IMR-90 (cell line): ENCODE data around the gene MRPL11. TPM values are rescaled to one million over a fixed set of nuclear protein-coding genes. Genes with fewer than 3 reads are reported as not detected.

Experiments
- ATAC-seq: fragments of 200-7000 bp; cut with Tn5 transposase; 2 replicates; pipeline ENCODE4 v1.9.1; 2020; ENCODE audit warnings: low read depth, mild to moderate bottlenecking, moderate library complexity
- BruUV-seq: library from RNA; stranded (reverse); fragments of 400-500 nt; replicated peaks from 2 replicates; lab custom pipeline; 2021; lab: Mats Ljungman, UMichigan
- CTCF ChIA-PET: fragments of 300-600 bp; formaldehyde crosslinking; extraction: SDS; loops from one replicate; lab custom pipeline; 2021; ENCODE audit warnings: antibody characterized with exemption; lab: Yijun Ruan, JAX
- POLR2A ChIA-PET: fragments of 300-600 bp; sonication (Branson Sonifier 250); formaldehyde crosslinking; loops from one replicate; lab custom pipeline; 2022; ENCODE audit warnings: antibody characterized with exemption; ENCODE audit not compliant: unreplicated experiment; lab: Charles Lee
- DNase-seq: peaks from one replicate; pipeline ENCODE4 v3.0.0; 2013
- H2AFZ ChIP-seq: replicated peaks from 2 replicates; pipeline ENCODE3; 2013; ENCODE audit warnings: low read length, mild to moderate bottlenecking; ENCODE audit not compliant: poor library complexity
- H2AK5ac ChIP-seq: 2 replicates; pipeline ENCODE4 v1.6.1; 2013; ENCODE audit warnings: low read depth, low read length, inconsistent platforms
- H2AK9ac ChIP-seq: replicated peaks from 2 replicates; pipeline ENCODE3; 2013; ENCODE audit warnings: mild to moderate bottlenecking, low read depth, low read length, moderate library complexity; ENCODE audit not compliant: poor library complexity
- H2BK120ac ChIP-seq: 2 replicates; pipeline ENCODE4 v1.6.1; 2013; ENCODE audit warnings: low read depth, low read length, inconsistent platforms
- H2BK15ac ChIP-seq: 3 replicates; pipeline ENCODE4 v1.6.1; 2013; ENCODE audit warnings: low read depth, low read length, inconsistent platforms
- H2BK20ac ChIP-seq: 2 replicates; pipeline ENCODE4 v1.6.1; 2013; ENCODE audit warnings: low read depth, mild to moderate bottlenecking, inconsistent platforms, low read length, moderate library complexity
- H2BK5ac ChIP-seq: 2 replicates; pipeline ENCODE4 v1.6.1; 2013; ENCODE audit warnings: mild to moderate bottlenecking, low read depth, low read length, inconsistent platforms; ENCODE audit not compliant: poor library complexity, severe bottlenecking
- H3K14ac ChIP-seq: replicated peaks from 2 replicates; pipeline ENCODE4 v1.6.1; 2013; ENCODE audit warnings: low read depth, low read length, inconsistent platforms
- H3K18ac ChIP-seq: 2 replicates; pipeline ENCODE4 v1.6.1; 2013; ENCODE audit warnings: low read depth, low read length, control low read depth
- H3K23ac ChIP-seq: 2 replicates; pipeline ENCODE4 v1.6.1; 2013; ENCODE audit warnings: low read depth, low read length, inconsistent platforms
- H3K27ac ChIP-seq: 2 replicates; pipeline ENCODE4 v1.5.1; 2013; ENCODE audit warnings: mild to moderate bottlenecking, control low read depth, low read length; ENCODE audit not compliant: insufficient read depth
- H3K27me3 ChIP-seq: 2 replicates; pipeline ENCODE4 v1.6.1; 2013; ENCODE audit warnings: low read length; ENCODE audit not compliant: control insufficient read depth, insufficient read depth
- H3K36me3 ChIP-seq: 2 replicates; pipeline ENCODE4 v1.6.1; 2013; ENCODE audit warnings: low read length, mixed read lengths; ENCODE audit not compliant: control insufficient read depth, insufficient read depth
- H3K4ac ChIP-seq: 2 replicates; pipeline ENCODE4 v1.6.1; 2013; ENCODE audit warnings: low read depth, low read length, inconsistent platforms
- H3K4me1 ChIP-seq: 2 replicates; pipeline ENCODE4 v1.6.1; 2013; ENCODE audit warnings: low read length, mixed read lengths; ENCODE audit not compliant: control insufficient read depth, insufficient read depth
- H3K4me2 ChIP-seq: 2 replicates; pipeline ENCODE4 v1.6.1; 2013; ENCODE audit warnings: low read depth, mild to moderate bottlenecking, control low read depth, low read length, moderate library complexity
- H3K4me3 ChIP-seq: 2 replicates; pipeline ENCODE4 v1.5.1; 2013; ENCODE audit warnings: low read depth, mild to moderate bottlenecking, control low read depth, low read length, moderate library complexity; ENCODE audit not compliant: insufficient read depth
- H3K56ac ChIP-seq: 2 replicates; pipeline ENCODE4 v1.6.1; 2013; ENCODE audit warnings: low read length, inconsistent platforms; ENCODE audit not compliant: insufficient read depth; ENCODE audit errors: extremely low read depth
- H3K79me1 ChIP-seq, 2 experiments: 2 replicates each; pipeline ENCODE4 v1.6.1; 2013; ENCODE audit warnings: low read length in 2 of 2, inconsistent platforms in 1 of 2, low read depth in 1 of 2
- H3K9ac ChIP-seq: 2 replicates; pipeline ENCODE4 v1.6.1; 2013; ENCODE audit warnings: low read depth, low read length, control low read depth
- H3K9me1 ChIP-seq: 2 replicates; pipeline ENCODE4 v1.6.1; 2013; ENCODE audit warnings: low read length, inconsistent platforms; ENCODE audit not compliant: insufficient read depth
- H3K9me3 ChIP-seq: 2 replicates; pipeline ENCODE4 v1.6.1; 2013; ENCODE audit warnings: low read length; ENCODE audit not compliant: control insufficient read depth, insufficient read depth
- H4K20me1 ChIP-seq: 2 replicates; pipeline ENCODE4 v1.6.1; 2013; ENCODE audit warnings: low read length, inconsistent platforms; ENCODE audit not compliant: insufficient read depth
- H4K5ac ChIP-seq: 2 replicates; pipeline ENCODE4 v1.6.1; 2013; ENCODE audit warnings: mild to moderate bottlenecking, low read depth, low read length, control low read depth
- H4K8ac ChIP-seq, 2 experiments: 2 replicates each; pipeline ENCODE4 v1.6.1; 2013; ENCODE audit warnings: low read depth in 2 of 2, low read length in 2 of 2, control low read depth in 1 of 2, inconsistent platforms in 1 of 2
- H4K91ac ChIP-seq: 2 replicates; pipeline ENCODE4 v1.6.1; 2013; ENCODE audit warnings: low read depth, low read length, inconsistent platforms; ENCODE audit not compliant: insufficient read depth
- BHLHE40 ChIP-seq: fragments of 150-350 bp; IDR thresholded peaks from 2 replicates; pipeline ENCODE4 v1.6.1; 2016; ENCODE audit warnings: mild to moderate bottlenecking, low read depth, low read length
- MXI1 ChIP-seq: IDR thresholded peaks from 2 replicates; pipeline ENCODE4 v1.6.1; 2012; ENCODE audit warnings: low read depth, mild to moderate bottlenecking, low read length, moderate library complexity, borderline replicate concordance
- RAD21 ChIP-seq: IDR thresholded peaks from 2 replicates; pipeline ENCODE4 v1.6.1; 2012; ENCODE audit warnings: low read length, improper control_type of control experiment
- RFX5 ChIP-seq: IDR thresholded peaks from 2 replicates; pipeline ENCODE4 v1.8.0; 2012; ENCODE audit warnings: low read depth, mild to moderate bottlenecking, low read length, moderate library complexity
- SMC3 ChIP-seq: fragments of 150-350 bp; IDR thresholded peaks from 2 replicates; pipeline ENCODE4 v1.6.1; 2016; ENCODE audit warnings: low read depth, mild to moderate bottlenecking, antibody characterized with exemption, low read length, moderate library complexity
- WGBS, 2 experiments: methylation state at CpG; one replicate each; pipeline versions ENCODE4 v1.1.5 to v1.1.7; 2013; ENCODE audit warnings: missing lambda C conversion rate in 2 of 2; ENCODE audit not compliant: insufficient read length in 1 of 2; ENCODE audit errors: extremely low coverage in 2 of 2; 5-methylcytosine and 5-hydroxymethylcytosine counted together
- dilution Hi-C: fragments of 300-500 bp; cut with HindIII; formaldehyde crosslinking; loops from one replicate; pipeline ENCODE4 v1.14.3; 2018; ENCODE audit warnings: low sequenced_read_pairs; ENCODE audit not compliant: unreplicated experiment
- in situ Hi-C: fragments of 300-500 bp; cut with MboI; formaldehyde crosslinking; loops from 3 replicates; pipeline ENCODE4 v1.14.3; 2019; ENCODE audit warnings: low sequenced_read_pairs, inconsistent platforms, mixed read lengths
- intact Hi-C: fragments of 100-400 bp; cut with micrococcal nuclease; formaldehyde crosslinking; loops from 2 replicates; pipeline ENCODE4 v1.10.0; 2022
- polyA plus RNA-seq, 3 experiments: library from polyadenylated mRNA; depleted of rRNA; stranded (reverse); fragments of >200 nt; gene quantifications; 2 replicates each; pipeline ENCODE4 v1.2.3, GENCODE V29; 2012; ENCODE audit warnings: low replicate concordance in 1 of 3
- total RNA-seq: library from RNA; depleted of rRNA; stranded (reverse); fragments of >200 nt; gene quantifications from 2 replicates; pipeline ENCODE4 v1.2.3, GENCODE V29; 2012
- TF ChIP-seq, protein P1 (sequence below): conservative IDR thresholded peaks from 2 replicates; pipeline ENCODE4 v1.5.1; 2012; ENCODE audit warnings: mild to moderate bottlenecking, low read depth, low read length, improper control_type of control experiment

The MRPL11 gene
- total and polyA plus RNA-seq, 2 of the 4 experiments (the other 2 are of a cell fraction), result 45.5 to 45.6 TPM

DNA sequence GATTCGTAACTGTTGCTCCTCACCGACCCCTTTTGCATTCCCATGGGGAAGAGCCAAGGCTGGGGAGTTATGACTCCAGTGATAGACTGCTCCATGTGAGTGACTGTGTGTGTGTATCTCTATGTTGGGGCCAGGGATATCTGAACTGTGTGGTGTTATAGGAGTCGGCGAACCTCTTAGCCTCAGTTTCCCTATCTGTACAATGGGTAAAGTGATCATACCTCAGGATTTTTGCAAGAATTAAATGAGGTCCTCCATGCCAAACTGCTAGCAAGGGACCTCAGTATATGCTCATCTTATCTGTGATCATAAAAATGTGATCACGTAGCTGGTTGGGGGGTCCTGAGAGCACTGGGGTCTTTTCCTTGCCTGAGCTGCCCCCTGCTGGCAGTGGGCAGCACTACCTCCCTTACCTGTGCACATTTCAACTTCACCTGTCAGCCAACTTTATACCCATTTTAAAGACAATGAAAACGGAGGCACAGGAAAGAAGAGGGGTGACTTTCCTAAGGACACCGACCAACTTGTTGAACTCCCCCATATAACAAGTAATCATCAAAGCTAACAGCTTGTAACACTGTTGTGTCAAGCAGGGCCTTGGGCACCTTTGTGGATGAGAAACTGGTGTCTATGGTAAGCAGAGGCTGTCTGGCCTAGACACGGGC lies 40.2 kb upstream of the MRPL11 start:
- Histone ChIP-seq H3K27ac (peak overlapping the region; percentile 91), H3K14ac (peak overlapping the region; percentile 94), H2BK5ac (peak overlapping the region; percentile 85), H3K9ac (peak overlapping the region; percentile 95), H3K4me2 (peak overlapping the region; percentile 100), H3K56ac (peak overlapping the region; percentile 88; the same call in 1 of the 2 replicates), H3K9me1 (peaks cover 7% of the 10 kb centered on the region; the same call in 1 of the 2 replicates), H4K5ac (peak overlapping the region; percentile 72), H3K79me1 (peaks cover 19 to 58% of the 10 kb centered on the region in 2 experiments), H3K36me3 (peaks cover 11% of the 10 kb centered on the region), H2BK20ac (no peak overlapping the region), H2AK9ac (peak overlapping the region; percentile 90), H3K4me3 (peak overlapping the region; percentile 82), H4K8ac (peak overlapping the region; percentile 46 to 95; a peak in 2 of 4 replicates), H2BK120ac (no peak overlapping the region), H2AK5ac (peak overlapping the region; percentile 91), H2AFZ (peak overlapping the region; percentile 97), H3K4ac (peak overlapping the region; percentile 92), H3K18ac (peak overlapping the region; percentile 31; the same call in 1 of the 2 replicates), H3K9me3 (no peaks in the 10 kb centered on the region), H3K4me1 (peaks cover 8% of the 10 kb centered on the region), H3K27me3 (no peaks in the 10 kb centered on the region), H4K91ac (peak overlapping the region; percentile 84), H3K23ac (peak overlapping the region; percentile 76), H2BK15ac (no peak overlapping the region), H4K20me1 (peaks cover 11% of the 10 kb centered on the region; the same call in 1 of the 2 replicates)
- in situ Hi-C loops (no loop called here), dilution Hi-C loops (no loop called here), intact Hi-C loops (loop anchor here (2.0 kb wide), 1 partner anchor 140 kb away; no protein-coding TSS in a partner anchor)
- BruUV-seq, result no TSS peak
- ChIA-PET POLR2A (no interaction called here), CTCF (interaction anchor here (0.8 to 1.2 kb wide), 2 partner anchors 12 to 61 kb away, joined by 3 to 5 read pairs; no protein-coding TSS in a partner anchor)
- TF ChIP-seq, protein P1, sequence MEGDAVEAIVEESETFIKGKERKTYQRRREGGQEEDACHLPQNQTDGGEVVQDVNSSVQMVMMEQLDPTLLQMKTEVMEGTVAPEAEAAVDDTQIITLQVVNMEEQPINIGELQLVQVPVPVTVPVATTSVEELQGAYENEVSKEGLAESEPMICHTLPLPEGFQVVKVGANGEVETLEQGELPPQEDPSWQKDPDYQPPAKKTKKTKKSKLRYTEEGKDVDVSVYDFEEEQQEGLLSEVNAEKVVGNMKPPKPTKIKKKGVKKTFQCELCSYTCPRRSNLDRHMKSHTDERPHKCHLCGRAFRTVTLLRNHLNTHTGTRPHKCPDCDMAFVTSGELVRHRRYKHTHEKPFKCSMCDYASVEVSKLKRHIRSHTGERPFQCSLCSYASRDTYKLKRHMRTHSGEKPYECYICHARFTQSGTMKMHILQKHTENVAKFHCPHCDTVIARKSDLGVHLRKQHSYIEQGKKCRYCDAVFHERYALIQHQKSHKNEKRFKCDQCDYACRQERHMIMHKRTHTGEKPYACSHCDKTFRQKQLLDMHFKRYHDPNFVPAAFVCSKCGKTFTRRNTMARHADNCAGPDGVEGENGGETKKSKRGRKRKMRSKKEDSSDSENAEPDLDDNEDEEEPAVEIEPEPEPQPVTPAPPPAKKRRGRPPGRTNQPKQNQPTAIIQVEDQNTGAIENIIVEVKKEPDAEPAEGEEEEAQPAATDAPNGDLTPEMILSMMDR, result peak; percentile 60
- TF ChIP-seq RAD21, result peak; percentile 59
- peak; percentile 40 for TF ChIP-seq SMC3
- TF ChIP-seq BHLHE40, result no peak
- TF ChIP-seq RFX5, result no peak
- TF ChIP-seq MXI1, result no peak
- ATAC-seq, result no peak
- WGBS, 2 experiments, result no CpG with 5 or more reads among the region's 8 CpGs
- DNase-seq, result no peak
